Thoracic aorta (tissue), 2 donors: ENCODE results near the gene CADM4. TPM values are rescaled to one million over a fixed set of nuclear protein-coding genes. Genes with fewer than 3 reads are reported as not detected.

Source experiments
- ATAC-seq: fragments of 150-250 bp; one replicate; pipeline ENCODE4 v1.8.0; 2017; ENCODE audit warnings: low read depth; ENCODE audit not compliant: insufficient number of reproducible peaks, low FRiP score
- DNase-seq: peaks from one replicate; pipeline ENCODE4 v3.0.0-alpha.2; 2020; ENCODE audit warnings: low spot score
- H3K27ac ChIP-seq, 2 donors: fragments of 200-600 bp; sonication (generic); 1 replicate in 1 of 2; 2 replicates in 1 of 2; pipeline ENCODE4 v1.5.1; 2016; ENCODE audit warnings: mild to moderate bottlenecking in 2 of 2, moderate library complexity in 2 of 2
- H3K27me3 ChIP-seq: fragments of 200-600 bp; sonication (generic); replicated peaks from 2 replicates; pipeline ENCODE4 v1.6.0; 2016; ENCODE audit warnings: mild to moderate bottlenecking; ENCODE audit not compliant: insufficient read depth
- H3K36me3 ChIP-seq: fragments of 200-600 bp; sonication (generic); one replicate; pipeline ENCODE4 v1.5.1; 2016
- H3K4me1 ChIP-seq, 2 donors: fragments of 200-600 bp; sonication (generic); 1 replicate in 1 of 2; 2 replicates in 1 of 2; pipeline versions ENCODE4 v1.5.1 to v1.6.0; 2016; ENCODE audit warnings: low read depth in 2 of 2, mild to moderate bottlenecking in 1 of 2; ENCODE audit not compliant: control insufficient read depth in 1 of 2
- H3K4me3 ChIP-seq: fragments of 200-600 bp; sonication (generic); 2 replicates; pipeline ENCODE4 v1.5.1; 2016; ENCODE audit warnings: mild to moderate bottlenecking
- H3K9me3 ChIP-seq: fragments of 200-600 bp; sonication (generic); 2 replicates; pipeline ENCODE4 v1.5.1; 2016
- CTCF ChIP-seq: fragments of 200-600 bp; sonication (generic); IDR thresholded peaks from one replicate; pipeline ENCODE4 v1.5.1; 2019; ENCODE audit warnings: antibody characterized with exemption
- total RNA-seq, 2 donors: library from RNA; depleted of rRNA; stranded (reverse); fragments of >200 nt; gene quantifications; one replicate each; pipeline versions ENCODE4 v1.1.0 to v1.2.3, GENCODE V29; 2016

Gene CADM4
- total RNA-seq, 2 donors from 2014 or later, result 1.9 to 5.6 TPM

- ATAC-seq, result no peak
- no peak overlapping the region for H3K4me3 ChIP-seq
- DNase-seq, result no peak
- no peaks in the 10 kb centered on the region for H3K9me3 ChIP-seq
- no peak for TF ChIP-seq CTCF
- no peaks in the 10 kb centered on the region for H3K27me3 ChIP-seq
- no peak overlapping the region for H3K27ac ChIP-seq
- H3K36me3 ChIP-seq, result no peaks in the 10 kb centered on the region
- peaks cover 0 to 9% of the 10 kb centered on the region in 2 donors for H3K4me1 ChIP-seq
Measured at GRCh38 chr19:43643326-43643725, 3.7 kb upstream of the CADM4 start.

GRCh38 chr19:43642531-43642930 is 2.9 kb upstream of the CADM4 start:
- no peak for ATAC-seq
- Histone ChIP-seq H3K4me3 (no peak overlapping the region), H3K36me3 (no peaks in the 10 kb centered on the region), H3K4me1 (peaks cover 0 to 9% of the 10 kb centered on the region in 2 donors), H3K27ac (no peak overlapping the region), H3K9me3 (no peaks in the 10 kb centered on the region), H3K27me3 (no peaks in the 10 kb centered on the region)
- no peak for TF ChIP-seq CTCF
- no peak for DNase-seq

- Histone ChIP-seq H3K9me3 (no peaks in the 10 kb centered on the region), H3K27me3 (no peaks in the 10 kb centered on the region), H3K36me3 (no peaks in the 10 kb centered on the region), H3K27ac (no peak overlapping the region), H3K4me3 (no peak overlapping the region), H3K4me1 (peaks cover 0 to 9% of the 10 kb centered on the region in 2 donors)
- ATAC-seq (no peak), DNase-seq (no peak)
- no peak for TF ChIP-seq CTCF
Measured at GRCh38 chr19:43641333-43641732, 1.7 kb upstream of the CADM4 start.

- no peak for ATAC-seq
- Histone ChIP-seq H3K36me3 (no peaks in the 10 kb centered on the region), H3K4me3 (peak overlapping the region; percentile 74), H3K27ac (no peak overlapping the region), H3K27me3 (no peaks in the 10 kb centered on the region), H3K9me3 (no peaks in the 10 kb centered on the region), H3K4me1 (peaks cover 0 to 9% of the 10 kb centered on the region in 2 donors)
- TF ChIP-seq CTCF, result no peak
- no peak for DNase-seq
Measured at GRCh38 chr19:43640424-43640757, 741 bp upstream of the CADM4 start.

GRCh38 chr19:43638995-43639518 is 593 bp downstream of the CADM4 start:
- Histone ChIP-seq H3K27me3 (no peaks in the 10 kb centered on the region), H3K4me3 (peak overlapping the region; percentile 54), H3K9me3 (no peaks in the 10 kb centered on the region), H3K4me1 (peaks cover 0 to 9% of the 10 kb centered on the region in 2 donors), H3K27ac (no peak overlapping the region), H3K36me3 (no peaks in the 10 kb centered on the region)
- ATAC-seq, result no peak
- no peak for TF ChIP-seq CTCF
- no peak for DNase-seq
